Putamen (tissue), 1 donor: ENCODE measurements around the gene DSCAML1.
A peak's percentile ranks its signal among the peaks of the same experiment; 100 is the strongest.

Experiments used
- DNase-seq: peaks from one replicate; pipeline ENCODE4 v3.0.0-alpha.2; 2016; ENCODE audit warnings: low spot score

DSCAML1 gene

DNA sequence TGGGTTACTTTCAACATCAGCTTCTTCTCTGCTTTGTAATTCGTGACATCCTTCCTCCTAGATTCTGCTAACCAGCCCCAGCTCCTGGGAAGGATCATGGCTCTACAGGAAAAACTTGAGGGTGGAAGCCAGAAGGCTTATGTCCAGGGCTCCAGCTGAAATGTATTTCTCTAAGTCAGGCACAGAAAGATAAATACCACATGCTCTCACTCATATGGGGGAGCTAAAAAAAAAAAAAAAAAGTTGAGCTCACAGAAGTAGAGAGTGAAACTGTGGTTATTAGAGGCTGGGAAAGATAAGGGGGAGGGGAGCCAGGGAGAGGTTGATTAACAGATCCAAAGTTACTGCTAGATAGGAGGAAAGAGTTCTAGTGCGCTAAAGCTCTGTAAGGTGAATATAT lies 74.9 kb downstream of the DSCAML1 start:
- no peak for DNase-seq

DNA sequence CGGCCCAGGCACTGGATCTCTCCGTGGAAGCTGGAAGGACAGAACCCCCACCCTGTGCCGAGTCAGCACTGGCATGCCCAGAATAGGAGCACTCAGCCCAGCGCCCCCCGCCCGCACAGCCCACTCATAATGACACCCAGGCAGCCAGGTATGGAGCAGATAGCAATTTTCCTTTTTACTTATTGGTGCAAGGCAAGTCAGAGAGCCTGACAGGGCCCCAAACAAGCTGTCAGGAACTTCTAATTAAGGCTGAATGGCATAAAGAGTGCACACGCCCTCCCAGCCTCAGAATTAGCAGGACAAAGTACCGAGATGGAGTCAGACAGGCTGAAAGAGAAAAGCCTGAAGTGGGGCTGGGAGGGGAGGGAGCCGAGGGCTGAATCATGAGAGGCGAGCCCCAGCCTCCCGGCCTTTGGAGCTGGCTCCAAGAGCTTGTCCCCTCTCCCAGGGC lies 76.9 kb downstream of the DSCAML1 start:
- peak; percentile 55 for DNase-seq

DNA sequence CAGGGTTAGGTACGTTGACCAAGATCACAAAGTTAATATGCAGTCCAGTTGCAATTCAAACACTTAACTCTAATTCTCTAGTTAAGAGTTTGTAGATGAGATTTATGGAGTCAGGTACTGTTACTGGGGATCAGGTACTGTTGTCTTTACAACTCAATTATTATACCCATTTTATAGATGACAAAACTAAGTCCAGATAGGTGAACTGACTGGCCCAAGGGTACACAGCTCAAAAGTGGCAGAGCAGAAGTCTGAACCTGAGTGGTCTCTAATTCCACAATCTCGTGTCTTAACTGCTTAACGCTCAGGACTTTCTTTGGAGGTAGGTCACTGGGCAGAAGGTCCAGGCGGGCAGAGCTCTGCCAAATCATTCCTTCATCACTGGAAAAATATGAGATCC lies 77.5 kb downstream of the DSCAML1 start:
- no peak for DNase-seq

DNA sequence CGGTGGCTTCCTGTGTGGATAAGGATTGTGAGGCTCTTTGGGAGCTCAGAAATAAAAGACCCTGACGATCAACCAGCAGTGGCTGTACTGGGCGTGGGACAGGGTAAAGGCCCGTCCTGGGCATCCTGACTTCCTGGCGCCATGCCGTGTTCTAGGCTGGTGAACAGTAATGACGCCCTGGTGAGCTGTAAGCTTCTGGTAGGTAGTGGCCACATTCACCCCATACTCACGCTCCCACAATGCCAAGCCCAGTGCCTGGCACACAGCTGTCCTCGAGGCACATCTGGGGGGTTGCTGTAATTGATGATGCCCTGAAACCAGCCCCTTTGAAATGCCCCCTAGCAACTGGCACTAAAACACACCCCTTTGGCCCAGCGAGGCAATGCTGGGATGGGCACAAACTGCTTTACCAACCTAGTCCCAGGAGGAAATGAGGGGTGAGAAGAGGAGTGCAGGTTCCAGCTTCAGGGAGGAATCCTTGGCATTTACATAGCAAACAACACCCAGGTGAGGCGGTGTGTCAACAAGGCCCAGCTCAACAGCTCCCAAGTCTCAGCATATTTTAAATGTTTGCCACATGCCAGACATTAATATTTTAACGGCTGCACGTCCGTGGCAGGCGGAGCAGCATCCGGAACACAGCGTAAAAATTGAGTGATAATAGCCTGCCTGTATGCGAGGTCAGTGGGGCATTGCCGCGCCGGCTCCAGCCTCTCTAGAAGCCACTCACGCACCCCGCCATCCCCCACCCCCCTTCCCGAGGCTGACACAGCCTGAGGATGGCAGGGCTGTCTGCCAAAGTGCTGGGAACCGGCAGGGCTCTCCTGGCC lies 79.3 kb downstream of the DSCAML1 start:
- DNase-seq: peak; percentile 92

DNA sequence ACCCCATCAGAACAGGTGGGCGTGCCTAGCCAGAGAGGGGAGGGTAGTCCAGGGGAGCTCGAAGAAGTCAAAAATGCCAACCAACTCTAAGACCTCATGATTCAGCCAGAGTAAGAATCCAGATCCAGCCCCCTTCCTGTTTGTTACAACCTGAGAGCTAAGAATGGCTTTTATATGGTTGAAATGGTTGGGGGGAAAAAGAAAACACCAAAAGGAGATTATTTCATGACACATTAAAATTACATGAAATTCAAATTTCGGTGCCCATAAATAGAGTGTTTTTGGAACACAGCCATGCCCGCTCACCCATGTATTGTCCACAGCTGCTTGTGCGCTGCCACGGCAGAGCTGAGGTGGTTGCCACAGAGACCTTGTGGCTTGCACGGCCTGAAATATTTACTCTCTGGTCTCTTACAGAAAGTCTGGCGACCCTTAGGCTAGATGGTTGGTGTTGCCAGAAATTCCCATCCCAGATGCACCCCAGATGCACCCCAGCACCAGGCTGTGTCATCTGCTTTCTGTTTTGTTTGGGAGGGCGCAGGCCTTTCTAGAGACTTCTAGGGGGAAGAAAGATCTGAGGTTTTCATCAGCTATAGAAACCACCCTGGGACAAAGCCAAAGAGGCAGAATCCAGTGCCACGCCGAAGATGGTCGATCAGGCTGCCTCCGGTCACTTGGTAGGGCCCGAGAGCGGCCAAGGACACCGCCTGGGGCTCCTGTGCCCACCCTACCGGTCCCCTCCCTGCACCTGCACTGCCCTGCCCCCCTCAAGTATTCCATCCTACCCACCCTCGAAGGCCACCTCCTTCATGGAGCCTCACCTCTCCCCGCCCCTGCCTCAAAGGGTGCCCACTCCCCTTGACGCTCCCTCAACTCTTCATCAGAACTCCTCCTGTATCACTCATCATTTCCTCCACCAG lies 80.2 kb downstream of the DSCAML1 start:
- peak; percentile 48 for DNase-seq

DNA sequence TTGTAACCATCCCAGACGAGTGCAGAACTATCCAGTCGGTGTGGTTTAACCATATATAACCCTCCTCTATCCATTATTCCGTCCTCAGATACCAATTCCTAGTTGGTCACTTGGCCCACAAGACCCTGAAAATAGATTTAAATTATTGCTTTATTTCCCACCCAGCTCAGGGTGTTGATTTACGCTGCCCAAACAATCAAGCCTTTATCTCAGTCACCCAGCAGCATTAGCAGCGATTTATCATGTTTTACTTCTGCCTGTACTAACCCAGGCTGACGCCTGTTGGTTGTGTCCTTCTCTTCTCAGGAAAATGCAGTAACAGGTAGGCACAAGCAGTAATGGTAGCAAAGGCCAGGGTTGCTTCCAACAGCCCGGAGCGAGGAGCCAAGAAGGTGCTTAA lies 81.2 kb downstream of the DSCAML1 start:
- DNase-seq: peak; percentile 61

DNA sequence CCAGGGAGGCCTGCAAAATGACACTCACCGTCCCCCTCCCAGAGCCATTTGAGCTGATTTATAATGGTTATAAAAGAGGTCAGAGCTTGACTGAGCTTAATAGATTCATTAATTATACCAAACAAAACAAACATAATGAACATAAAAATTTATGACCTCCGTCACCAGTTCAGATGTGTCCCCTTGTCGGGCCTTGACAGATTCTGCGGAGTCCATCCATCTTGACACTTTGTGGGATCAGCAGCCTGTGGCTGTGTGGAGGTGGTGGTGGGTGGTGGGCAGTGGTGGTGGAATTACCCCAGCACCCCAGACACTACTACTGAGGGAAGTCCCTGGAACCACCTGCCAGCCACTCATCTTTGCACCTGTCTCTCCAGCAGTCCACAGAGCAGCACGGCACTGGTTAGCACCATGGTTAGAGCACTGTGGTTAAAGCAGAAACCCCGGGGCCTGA lies 83.5 kb downstream of the DSCAML1 start:
- no peak for DNase-seq

DNA sequence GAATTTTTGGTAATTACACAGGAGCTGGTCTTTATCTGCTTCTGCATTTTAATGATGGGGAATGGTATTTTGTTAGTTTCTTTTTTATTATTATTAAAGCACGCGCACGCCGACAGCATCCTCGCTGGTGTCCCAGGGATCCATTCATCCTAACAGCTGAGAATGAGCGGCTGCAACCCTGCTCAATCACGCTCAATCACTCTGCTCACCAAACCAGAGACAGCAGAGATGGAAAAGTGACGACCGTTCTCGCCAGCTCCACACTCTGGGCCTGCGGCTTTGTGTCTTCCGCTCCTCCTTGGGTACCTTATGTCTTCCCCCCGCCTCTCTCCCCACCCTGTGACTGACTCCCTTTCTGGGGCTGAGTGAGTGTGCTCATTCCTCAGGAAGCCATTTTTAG lies 84.5 kb downstream of the DSCAML1 start:
- DNase-seq: no peak

DNA sequence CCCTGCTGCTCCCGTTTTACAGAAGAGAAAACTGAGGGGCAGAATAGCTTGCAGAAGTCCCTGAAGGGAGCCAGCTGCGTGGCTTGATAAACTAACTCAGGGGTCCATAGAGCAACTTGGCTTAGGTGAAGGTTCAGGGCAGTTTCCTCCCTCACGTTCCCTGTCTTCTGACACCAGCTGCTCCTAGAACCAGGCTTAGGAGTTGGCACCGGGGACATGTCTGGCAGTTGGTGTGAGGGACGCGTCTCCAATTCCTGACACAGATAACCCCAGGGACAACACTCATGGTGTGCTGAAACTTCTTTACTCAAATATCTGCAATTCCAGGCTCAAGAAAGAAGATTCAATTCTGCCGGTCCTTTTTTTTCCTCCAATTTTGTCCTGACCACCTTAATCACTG lies 85.7 kb downstream of the DSCAML1 start:
- DNase-seq: no peak

DNA sequence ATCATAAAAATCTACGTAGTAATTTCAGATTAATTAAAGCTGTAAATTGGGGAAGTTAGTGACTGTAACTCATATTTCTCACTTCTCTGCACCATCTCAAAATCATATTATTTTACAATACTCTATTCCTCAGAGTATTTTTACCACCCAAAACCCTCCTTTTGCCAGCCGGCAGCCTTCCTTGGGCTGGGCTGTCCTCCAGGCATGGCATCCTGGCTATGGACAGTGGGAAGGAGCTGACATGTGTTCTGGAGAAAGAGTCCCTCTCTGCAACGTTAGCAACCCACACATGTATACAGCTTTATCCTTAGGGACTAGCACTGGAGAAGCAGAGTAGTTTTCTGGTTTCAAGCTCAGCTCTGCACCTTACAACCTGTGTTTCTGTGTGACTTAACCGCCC lies 86.8 kb downstream of the DSCAML1 start:
- DNase-seq: no peak

DNA sequence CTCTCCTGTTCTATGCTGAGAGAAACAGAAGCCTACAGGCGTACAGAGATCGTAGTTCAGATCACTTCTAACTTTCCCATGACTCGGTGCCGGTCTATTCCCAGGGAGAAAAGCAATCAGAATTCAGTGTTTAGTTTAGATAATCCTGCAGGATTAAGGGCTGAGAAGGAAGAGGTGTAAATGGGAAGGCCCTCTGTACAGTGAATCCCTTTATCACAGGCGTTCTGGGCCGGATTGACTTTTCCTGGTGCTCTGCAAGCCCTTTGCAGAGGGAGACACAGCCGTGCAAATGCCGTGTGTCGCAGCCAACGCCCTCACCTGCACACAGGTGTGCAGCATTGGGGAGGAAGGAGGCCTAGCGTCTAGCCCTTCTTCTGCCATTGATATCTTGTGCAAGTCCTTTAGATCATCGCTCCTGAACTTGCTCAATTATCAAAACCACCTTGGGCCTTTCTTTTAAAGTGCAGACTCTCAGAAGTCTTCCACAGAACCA lies 90.6 kb downstream of the DSCAML1 start:
- DNase-seq: no peak

DNA sequence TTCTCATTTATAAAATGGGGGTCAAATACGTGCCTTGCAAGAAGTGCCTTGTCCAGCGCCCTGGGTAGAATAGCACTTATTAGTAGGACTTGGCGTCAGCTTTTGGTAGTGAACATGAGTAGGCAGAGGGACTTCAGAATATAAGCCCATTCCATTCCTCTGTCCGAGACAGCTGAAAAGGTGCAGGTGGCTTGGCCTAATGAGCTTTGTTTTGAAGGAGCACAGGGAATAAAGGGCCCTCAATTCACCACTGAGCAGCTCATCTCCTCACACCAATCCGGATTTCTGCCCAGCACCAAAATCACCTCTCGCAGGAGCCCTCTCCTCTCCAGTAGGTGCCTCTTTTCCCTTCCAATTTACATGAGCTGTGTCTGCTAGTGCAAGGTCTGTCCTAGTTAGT lies 91.2 kb downstream of the DSCAML1 start:
- DNase-seq: no peak

DNA sequence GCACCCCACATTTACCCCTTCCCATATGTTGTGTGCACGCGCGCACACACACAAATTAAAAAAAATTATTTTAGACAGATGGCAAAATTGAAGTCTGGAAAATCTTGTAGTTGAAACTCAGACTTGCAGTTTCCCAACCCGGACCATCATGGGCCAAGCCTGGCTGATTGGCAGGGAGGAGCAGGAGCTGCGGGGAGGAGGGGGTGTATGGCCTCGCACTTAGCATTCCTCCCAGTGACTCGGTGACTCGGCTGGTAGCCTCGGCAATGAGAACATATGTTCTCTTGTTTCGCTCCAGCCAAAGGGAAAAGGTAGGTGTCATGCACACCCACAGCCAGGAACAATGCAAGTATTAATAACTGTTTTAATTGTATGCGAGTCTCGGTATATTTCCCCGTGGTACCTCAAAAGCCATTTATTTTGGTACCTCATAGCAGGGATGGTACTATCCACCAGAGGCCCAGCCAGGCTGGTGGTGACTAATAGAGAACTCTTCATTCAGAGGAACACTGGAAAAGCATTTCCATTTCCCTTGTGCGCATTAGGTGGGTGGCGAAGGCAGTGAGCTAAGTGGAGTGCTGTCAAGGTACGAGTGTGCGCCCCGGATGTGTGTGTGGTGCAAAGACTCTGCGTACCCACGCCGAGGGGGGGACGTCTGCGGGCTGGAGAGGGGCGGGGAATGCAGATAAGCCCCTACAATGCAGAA lies 92.5 kb downstream of the DSCAML1 start:
- peak; percentile 84 for DNase-seq

DNA sequence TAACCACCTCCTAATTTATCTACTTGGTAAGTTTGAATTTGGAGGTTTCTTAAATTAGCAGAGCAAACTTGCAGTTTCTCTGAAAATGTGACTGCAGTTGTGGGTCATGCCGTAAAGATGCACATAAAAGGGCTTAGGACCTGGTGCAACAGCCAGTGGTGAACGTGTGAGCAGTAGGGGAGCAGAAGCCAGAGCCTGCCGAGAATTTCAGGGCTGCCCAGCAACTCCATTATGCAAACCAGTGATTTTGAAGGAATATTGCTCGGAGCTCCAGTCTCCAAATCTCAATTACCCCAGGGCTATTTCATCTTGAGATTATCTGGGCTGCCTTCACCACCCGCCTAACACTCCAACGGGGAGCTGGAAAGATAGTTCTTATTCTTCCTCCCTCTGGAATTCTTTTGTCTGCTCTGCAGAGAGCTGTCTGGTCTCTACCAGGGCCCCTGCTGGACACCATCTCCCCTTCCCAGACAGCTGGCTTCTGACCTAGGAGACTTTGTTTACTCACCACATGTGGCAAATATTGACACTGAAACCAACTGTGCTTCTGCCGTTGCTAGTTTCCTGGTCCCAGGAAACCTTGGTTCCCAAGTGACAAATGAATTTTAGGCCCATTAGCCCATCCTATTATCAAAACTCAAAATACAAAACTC lies 93.9 kb downstream of the DSCAML1 start:
- no peak for DNase-seq

DNA sequence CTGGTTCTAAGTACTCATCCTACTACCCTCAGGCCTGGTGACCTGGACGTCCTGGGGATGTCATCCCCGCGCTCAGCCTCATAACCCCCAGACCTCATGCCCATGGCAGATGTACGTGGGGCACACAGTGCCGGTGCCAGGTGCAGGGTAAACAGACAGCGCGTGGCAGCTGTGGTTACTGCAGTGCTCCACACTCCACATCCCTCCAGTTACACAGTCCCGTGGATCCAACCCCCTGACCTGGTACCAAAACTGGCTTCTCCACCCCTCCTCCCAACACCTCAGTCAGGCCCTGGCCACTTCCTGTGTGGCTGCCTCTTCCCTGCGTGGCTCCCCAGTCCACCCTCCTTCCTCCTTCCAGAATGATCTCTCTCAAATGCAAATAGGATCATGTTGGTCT lies 95.2 kb downstream of the DSCAML1 start:
- no peak for DNase-seq

DNA sequence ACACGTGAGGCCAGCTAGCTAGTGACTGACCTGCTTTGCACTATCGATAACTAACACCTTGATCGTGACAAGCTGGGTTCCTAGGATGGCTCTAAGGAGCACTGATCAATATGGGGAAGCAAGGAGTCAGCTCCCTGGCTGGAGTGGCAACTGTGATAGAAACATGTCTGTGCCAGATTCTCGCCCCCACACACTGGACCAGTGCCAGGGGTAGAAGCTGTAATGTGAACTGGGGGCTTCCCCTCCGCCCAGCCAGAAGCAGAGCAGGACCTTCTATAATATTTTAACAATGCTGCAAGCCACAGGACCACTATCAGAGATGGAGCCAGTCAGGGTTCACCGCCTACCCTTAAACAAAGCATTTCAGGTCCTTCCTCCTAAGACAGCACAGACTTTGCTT lies 96.5 kb downstream of the DSCAML1 start:
- DNase-seq: no peak

DNA sequence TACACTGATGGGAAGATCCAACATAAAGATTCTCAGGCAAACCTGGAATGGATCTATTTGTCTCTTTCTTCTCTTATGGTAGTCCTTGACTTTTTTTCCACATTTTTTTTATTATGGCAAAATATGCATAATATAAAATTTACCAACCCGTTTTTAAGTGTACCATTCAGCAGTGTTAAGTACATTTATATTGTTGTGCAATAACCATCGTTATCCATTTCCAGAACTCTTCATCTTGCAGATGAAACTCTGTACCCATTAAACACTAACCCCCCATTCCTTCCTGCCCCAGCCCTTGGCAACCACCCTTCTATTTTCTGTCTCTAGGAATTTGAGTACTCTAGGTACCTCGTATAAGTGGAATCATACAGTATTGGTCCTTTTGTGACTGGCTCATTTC lies 99.7 kb downstream of the DSCAML1 start:
- no peak for DNase-seq

DNA sequence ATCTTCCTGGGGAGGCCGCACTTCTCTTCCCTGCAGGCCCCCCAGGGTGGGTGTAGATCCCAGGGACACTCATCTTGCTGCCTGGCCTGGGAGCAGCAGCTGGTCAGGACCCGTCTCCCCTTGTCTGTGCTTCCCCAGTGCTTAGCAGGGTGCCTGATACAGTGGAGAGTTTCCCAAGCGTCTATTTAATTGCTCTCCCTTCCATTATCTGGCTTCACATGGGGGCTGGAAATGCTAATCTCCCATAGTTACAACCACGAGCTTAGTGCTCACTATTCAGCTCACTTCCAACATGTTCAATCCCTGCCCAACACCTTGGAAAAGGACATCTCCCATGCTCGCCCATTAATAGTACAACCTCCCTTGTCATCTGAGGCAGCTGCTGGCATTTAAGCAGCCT lies 100.5 kb downstream of the DSCAML1 start:
- DNase-seq: no peak

DNA sequence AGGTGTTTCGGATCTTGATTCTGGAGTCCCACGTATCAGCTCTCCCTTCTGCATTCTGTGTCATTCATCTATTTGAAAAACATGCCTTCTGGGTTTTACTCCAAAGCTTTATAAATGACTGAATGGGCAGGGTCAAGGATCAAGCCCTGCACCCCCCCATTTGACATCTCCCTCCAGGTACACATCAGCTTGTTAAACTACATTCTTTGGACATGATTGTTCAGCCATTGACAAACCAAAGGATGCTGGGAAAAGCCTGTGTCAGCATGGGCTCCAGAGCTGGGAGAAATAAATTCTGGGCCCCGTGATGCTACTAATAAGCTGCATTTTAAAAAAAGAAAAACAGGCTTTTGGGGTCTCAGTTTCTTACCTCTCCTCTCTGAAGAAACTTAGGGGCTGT lies 103.7 kb downstream of the DSCAML1 start:
- no peak for DNase-seq

DNA sequence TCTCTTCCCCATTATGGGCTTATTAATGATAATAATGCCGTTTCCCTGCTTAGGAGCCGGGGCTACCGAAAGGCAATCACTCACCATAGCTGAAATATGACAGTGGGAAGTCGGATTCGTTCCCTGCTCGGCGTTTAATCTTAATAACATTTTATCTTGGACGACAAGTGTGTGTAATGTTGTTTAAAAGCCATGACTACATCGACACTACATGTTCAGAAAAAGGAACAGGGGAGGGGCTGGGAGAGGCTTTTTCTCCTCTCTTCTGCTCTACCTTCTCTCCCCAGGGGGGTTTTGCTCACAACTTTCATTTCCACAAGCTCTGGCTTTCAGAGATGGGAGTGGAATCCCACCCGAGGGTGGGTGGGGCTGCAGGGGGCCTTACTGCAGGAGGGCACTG lies 105.5 kb downstream of the DSCAML1 start:
- DNase-seq: no peak

DNA sequence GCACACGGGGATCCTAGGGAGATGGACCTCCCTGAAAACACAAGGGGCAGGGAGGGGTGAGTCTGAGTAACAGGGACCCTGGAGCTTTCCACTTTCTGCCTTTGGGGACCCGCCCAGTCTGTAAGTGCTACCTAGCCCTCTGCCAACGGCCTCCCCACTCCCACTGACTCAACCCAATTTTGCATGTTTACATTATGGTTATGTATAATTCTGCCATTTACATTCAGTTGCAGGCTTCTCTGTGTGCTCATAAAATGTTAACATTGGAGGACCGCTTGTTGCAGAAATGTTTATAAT lies 105.8 kb downstream of the DSCAML1 start:
- DNase-seq: no peak
